Suprapubic skin (tissue), 4 donors: ENCODE results near the gene CEP85.

Source experiments
- CTCF ChIP-seq, 2 donors: fragments of 200-600 bp in 1 of 2; fragments of 450-650 bp in 1 of 2; sonication (generic) in 1 of 2; IDR thresholded peaks; one replicate each; pipeline ENCODE4 v1.5.1; 2016 to 2019; ENCODE audit warnings: antibody characterized with exemption in 2 of 2, mild to moderate bottlenecking in 1 of 2, moderate library complexity in 1 of 2
- EP300 ChIP-seq: sonication (generic); formaldehyde crosslinking; IDR thresholded peaks from one replicate; pipeline ENCODE4 v1.6.1; 2017; ENCODE audit warnings: antibody characterized with exemption
- POLR2A ChIP-seq, 2 donors: fragments of 450-650 bp; IDR thresholded peaks; one replicate each; pipeline ENCODE4 v1.6.1; 2017; ENCODE audit warnings: antibody characterized with exemption in 2 of 2, mild to moderate bottlenecking in 2 of 2, moderate library complexity in 2 of 2
- POLR2AphosphoS5 ChIP-seq, 3 donors: sonication (generic); formaldehyde crosslinking; IDR thresholded peaks; one replicate each; pipeline ENCODE4 v1.6.1; 2017; ENCODE audit warnings: antibody characterized with exemption in 3 of 3

DNA sequence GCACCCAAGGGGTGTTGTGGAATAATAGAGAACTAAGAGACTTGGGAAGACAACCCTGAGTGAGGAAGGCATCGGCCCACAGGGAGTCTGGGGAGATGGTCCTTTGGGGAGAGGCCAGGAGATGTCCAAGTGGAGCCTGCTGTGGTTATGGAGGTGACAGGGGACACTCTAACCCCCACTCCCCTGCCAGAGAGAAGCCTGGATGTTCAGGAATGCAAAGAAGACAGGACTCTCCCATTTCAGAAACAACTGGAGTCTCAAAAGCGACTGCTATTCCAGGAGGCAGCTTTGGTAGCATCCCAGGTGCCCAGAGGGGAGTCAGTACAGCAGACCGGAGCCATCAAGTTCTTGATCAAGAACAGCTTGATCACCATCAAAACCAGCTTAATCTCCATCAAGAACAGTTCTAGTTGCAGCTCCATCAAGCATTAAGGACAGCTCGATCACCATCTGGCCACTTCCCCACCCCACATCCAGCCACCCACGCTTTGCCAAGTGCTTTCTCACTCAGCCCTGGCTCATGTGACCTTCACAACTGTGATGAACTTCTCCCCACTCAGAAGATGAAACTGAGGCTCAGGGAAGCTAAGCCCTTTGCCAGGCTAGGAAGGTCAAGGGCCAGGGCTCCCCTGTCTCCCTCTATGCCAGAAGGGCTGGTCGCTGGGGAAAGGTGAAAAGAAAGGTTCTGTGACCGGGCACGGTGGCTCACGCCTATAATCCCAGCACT is 84.5 kb downstream of the CEP85 start:
- TF ChIP-seq POLR2A (IDR thresholded peaks at IDR 0.05) (no peak), CTCF (IDR thresholded peaks at IDR 0.05) (no peak), POLR2AphosphoS5 (IDR thresholded peaks at IDR 0.05) (no peak), EP300 (no peak)
